RKO (cell line): Measurements from ENCODE around the gene NR3C2.
"Not testable (repeated sequence)": the region's sequence is repeated elsewhere in the genome, so short reads cannot be mapped to it uniquely, and the experiment has no call there.

Source experiments
- DNase-seq: peaks from one replicate; pipeline ENCODE4 v3.0.0-alpha.2; 2016; ENCODE audit warnings: low spot score

Gene NR3C2

GRCh38 chr4:148110169-148110568 lies 332.0 kb downstream of the NR3C2 start:
- no peak for DNase-seq

DNA sequence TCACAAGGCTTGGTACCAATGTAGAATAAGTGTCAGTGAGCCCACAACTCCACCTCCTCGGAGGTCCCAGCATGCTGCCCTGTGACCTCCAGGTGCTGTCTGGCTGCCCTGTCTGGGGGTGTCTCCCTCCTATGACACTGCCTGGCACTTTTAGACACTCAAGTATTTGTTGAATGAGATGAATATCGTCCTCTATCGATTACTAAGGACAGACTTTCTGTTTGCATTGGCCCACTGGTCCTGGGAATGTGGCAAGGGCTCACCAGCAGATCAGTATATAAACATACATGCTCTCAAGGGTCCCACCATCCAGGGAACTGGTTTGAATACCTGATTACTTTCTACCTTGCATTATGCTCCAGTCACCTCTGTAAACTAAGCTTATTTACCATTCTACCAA lies 333.0 kb downstream of the NR3C2 start:
- DNase-seq = no peak

- DNase-seq = no peak
Observed at GRCh38 chr4:148108766-148109165, 333.4 kb downstream of the NR3C2 start.

GRCh38 chr4:148103597-148104355 lies 338.4 kb downstream of the NR3C2 start:
- no peak for DNase-seq

DNA sequence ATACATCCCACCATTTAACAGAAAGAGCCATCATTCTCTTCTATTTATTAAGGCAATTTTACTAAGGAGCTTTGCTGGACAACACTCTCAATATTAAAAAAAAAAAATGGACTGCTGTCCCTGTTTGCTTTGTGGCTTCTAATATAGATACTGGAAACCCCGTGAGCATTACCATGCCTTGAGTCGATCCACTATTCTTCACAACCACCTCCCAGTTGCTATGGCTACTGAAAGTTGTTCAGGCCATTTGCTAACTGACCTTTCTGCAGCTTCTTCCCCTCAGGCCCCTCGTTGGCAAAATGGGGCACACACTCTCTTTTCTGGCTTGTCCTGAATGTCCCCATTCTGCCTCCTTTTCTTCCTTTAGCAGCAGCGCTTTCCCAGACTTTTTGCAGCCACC lies 340.4 kb downstream of the NR3C2 start:
- no peak for DNase-seq

GRCh38 chr4:148101235-148101634 lies 341.0 kb downstream of the NR3C2 start:
- DNase-seq = no peak

GRCh38 chr4:148097801-148098200 lies 344.4 kb downstream of the NR3C2 start:
- DNase-seq = no peak

- DNase-seq = no peak
Observed at GRCh38 chr4:148095346-148095923, 346.8 kb downstream of the NR3C2 start.

GRCh38 chr4:148094149-148094548 lies 348.1 kb downstream of the NR3C2 start:
- no peak for DNase-seq

GRCh38 chr4:148093065-148093464 lies 349.1 kb downstream of the NR3C2 start:
- no peak for DNase-seq

GRCh38 chr4:148092316-148093014 lies 349.7 kb downstream of the NR3C2 start:
- DNase-seq = no peak

DNA sequence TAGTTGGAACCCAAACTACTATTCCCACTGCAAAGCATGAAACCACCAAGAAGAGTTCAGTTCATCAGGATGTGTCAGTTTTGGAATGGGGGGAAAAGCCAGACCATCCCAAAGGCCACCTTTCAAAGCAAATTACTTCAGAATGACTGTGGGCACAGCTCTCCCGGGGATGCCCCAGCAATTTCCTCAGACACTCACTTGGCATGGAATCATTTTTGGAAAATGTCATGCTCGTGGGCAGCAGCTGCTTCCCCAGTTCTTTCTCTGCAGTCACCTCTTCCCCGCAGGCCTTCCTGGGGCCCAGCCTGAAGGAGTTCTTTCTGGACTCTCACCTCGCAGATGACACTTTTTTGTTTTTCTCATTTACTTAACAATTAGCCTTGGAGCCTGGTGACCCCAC lies 350.3 kb downstream of the NR3C2 start:
- no peak for DNase-seq

DNA sequence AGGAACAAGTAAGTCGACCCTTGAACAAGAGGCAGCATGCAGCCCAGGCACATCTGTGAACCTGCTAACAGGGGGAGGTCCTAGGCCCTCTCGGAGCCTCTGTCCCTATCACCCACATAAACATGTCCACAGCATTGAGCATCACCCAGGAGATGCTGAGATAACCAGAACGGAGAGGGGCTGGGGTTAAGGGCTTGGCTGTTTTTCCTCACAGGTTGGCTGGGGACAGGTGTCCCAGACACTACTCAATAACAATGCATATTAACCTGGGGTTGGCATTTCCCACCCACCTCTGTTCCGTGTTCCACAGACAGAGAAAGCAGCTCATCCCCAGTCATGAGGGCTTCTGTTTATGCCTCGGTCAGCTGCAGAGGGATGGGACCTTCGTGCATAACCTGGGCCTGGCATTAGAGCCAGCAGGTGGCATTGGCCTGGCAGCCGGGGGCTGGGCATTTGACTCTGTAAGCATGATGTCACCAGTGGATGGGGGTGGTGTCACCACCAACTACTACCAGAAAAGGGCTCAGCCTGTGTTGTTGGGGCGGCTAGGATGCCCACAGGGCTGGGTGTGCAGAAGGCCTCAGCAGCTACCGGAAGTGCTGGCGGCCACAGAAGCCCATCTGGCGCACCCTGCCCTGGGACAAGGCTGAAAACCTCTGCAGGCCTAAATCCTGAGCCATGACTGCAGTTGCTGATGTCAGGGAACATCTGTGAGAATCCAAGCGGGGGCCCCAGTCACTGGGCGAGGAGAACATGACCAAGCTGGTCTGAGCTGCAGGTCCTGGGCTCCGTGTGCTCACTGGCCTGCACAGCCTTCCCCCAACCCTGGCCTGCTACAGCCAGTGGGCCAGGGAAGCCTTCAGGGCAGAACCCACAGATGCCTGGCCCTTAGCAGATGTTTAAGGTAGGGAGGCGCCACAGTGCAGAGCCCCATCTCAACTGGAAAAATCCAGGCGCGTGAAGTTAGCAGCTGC lies 351.4 kb downstream of the NR3C2 start:
- DNase-seq = no peak

GRCh38 chr4:148090029-148090428 lies 352.2 kb downstream of the NR3C2 start:
- DNase-seq = no peak

GRCh38 chr4:148089624-148090023 lies 352.6 kb downstream of the NR3C2 start:
- DNase-seq = no peak

GRCh38 chr4:148083073-148083472 lies 359.1 kb downstream of the NR3C2 start:
- DNase-seq = not testable (repeated sequence)

DNA sequence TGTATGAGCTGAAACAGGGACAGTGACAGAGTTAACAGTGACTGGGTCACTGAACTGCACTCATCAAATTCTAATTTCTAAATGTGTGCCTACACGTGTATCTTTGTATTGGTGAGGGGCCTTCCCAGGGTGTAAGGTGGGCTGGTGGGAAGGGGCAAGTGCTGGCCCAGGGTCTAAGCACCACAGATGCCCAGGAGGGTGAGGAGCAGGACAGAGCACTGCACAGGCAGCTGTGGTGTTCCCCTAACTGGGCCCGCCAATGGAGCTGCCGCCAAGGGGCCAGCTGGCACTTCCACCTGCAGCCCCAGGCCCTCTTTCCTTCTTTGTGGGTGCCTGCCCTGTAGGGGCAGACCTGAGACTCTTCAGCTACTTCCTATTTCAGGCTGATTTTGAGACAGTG lies 360.5 kb downstream of the NR3C2 start:
- DNase-seq = no peak

DNA sequence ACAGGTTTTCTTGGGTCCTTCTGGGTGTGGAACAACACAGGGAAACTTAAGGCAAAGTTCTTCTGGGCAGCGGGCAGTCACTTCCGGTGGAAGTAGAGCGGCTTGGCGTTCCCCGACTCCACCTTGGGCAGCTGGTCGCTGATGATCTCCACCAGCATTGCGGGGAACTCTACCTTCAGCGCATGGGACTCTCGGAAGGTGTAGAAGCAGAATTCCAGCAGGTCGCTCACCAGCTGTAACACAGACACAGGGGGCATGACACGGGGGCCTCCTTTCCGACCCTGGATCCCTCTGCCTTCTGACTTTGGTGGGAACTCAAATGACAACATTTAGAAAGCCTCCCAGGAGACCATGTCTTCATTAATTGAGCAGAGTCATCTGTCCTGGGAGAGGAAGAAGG lies 360.9 kb downstream of the NR3C2 start:
- DNase-seq = no peak

- no peak for DNase-seq
Observed at GRCh38 chr4:148079961-148080360, 362.3 kb downstream of the NR3C2 start.

- DNase-seq = no peak
Observed at GRCh38 chr4:148078061-148078460, 364.2 kb downstream of the NR3C2 start.

GRCh38 chr4:148077581-148077980 lies 364.6 kb downstream of the NR3C2 start:
- no peak for DNase-seq

GRCh38 chr4:148076964-148077363 lies 365.2 kb downstream of the NR3C2 start:
- DNase-seq = no peak
